SK-N-SH treated with all-trans-retinoic acid at 6 μM for 48 hours (cell line): ENCODE data around the gene ARMC2.

Source experiments
- ATAC-seq: fragments of 200-7000 bp; cut with Tn5 transposase; 3 replicates; pipeline ENCODE4 v1.9.1; 2020; ENCODE audit warnings: mild to moderate bottlenecking, moderate library complexity
- CSRNP3 ChIP-seq: fragments of 250-450 bp; sonication (Bioruptor Pico); IDR thresholded peaks from 2 replicates; pipeline ENCODE4 v1.5.1; 2021; ENCODE audit warnings: mild to moderate bottlenecking, moderate library complexity
- ESRRG ChIP-seq: fragments of 250-450 bp; sonication (Bioruptor Pico); IDR thresholded peaks from 2 replicates; pipeline ENCODE4 v1.6.1; 2021; ENCODE audit warnings: mild to moderate bottlenecking
- OSR1 ChIP-seq: fragments of 250-450 bp; sonication (Bioruptor Pico); IDR thresholded peaks from 2 replicates; pipeline ENCODE4 v1.8.0; 2022; ENCODE audit warnings: moderate library complexity, mild to moderate bottlenecking, inconsistent platforms
- RARB ChIP-seq: fragments of 250-450 bp; sonication (Bioruptor Pico); IDR thresholded peaks from 2 replicates; pipeline ENCODE4 v1.8.0; 2021; ENCODE audit warnings: mild to moderate bottlenecking, moderate library complexity
- TCF4 ChIP-seq: fragments of 250-450 bp; sonication (Bioruptor Pico); IDR thresholded peaks from 2 replicates; pipeline ENCODE4 v1.8.0; 2021; ENCODE audit warnings: mild to moderate bottlenecking, moderate library complexity, borderline replicate concordance
- TSHZ2 ChIP-seq: fragments of 250-450 bp; sonication (Bioruptor Pico); IDR thresholded peaks from 2 replicates; pipeline ENCODE4 v1.5.0; 2020; ENCODE audit warnings: mild to moderate bottlenecking, moderate library complexity
- ZFP3 ChIP-seq: fragments of 250-450 bp; sonication (Bioruptor Pico); IDR thresholded peaks from 2 replicates; pipeline ENCODE4 v1.5.0; 2020; ENCODE audit warnings: mild to moderate bottlenecking, moderate library complexity
- ZNF565 ChIP-seq: fragments of 450-650 bp; formaldehyde crosslinking; conservative IDR thresholded peaks from 2 replicates; pipeline ENCODE4 v1.5.0; 2020; ENCODE audit warnings: low read depth, mild to moderate bottlenecking, moderate library complexity
- ZNF70 ChIP-seq: fragments of 450-650 bp; formaldehyde crosslinking; IDR thresholded peaks from 2 replicates; pipeline ENCODE4 v1.5.0; 2020; ENCODE audit warnings: mild to moderate bottlenecking, moderate library complexity
- TF ChIP-seq, protein P1 (sequence below): fragments of 250-450 bp; sonication (Bioruptor Pico); IDR thresholded peaks from 2 replicates; pipeline ENCODE4 v1.8.0; 2020; ENCODE audit warnings: mild to moderate bottlenecking, moderate library complexity, borderline replicate concordance
- TF ChIP-seq, protein P2 (sequence below): fragments of 250-450 bp; sonication (Bioruptor Pico); IDR thresholded peaks from 2 replicates; pipeline ENCODE4 v1.5.1; 2020; ENCODE audit warnings: low read depth, mild to moderate bottlenecking, moderate library complexity

ARMC2 gene

DNA sequence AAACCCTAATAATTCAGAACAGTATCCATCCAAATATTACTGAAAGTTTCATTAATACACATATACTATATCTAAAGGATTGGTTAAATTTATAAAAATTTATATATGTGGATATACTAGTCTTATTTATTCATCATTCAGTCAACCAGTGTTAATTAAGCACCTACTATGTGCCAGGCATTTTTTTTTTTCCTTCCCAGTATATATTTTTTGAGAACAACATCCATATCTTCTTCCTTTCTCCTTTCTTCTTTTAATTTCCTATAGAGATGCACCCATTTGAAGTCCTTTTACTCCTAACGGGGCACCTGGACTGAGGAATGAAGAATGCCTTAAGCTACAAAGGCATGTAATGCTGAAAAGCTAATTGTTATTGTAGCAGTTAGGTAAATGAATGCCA is 173.6 kb downstream of the ARMC2 start (continued):
- TF ChIP-seq RARB (CRISPR knock-in tag): no peak

DNA sequence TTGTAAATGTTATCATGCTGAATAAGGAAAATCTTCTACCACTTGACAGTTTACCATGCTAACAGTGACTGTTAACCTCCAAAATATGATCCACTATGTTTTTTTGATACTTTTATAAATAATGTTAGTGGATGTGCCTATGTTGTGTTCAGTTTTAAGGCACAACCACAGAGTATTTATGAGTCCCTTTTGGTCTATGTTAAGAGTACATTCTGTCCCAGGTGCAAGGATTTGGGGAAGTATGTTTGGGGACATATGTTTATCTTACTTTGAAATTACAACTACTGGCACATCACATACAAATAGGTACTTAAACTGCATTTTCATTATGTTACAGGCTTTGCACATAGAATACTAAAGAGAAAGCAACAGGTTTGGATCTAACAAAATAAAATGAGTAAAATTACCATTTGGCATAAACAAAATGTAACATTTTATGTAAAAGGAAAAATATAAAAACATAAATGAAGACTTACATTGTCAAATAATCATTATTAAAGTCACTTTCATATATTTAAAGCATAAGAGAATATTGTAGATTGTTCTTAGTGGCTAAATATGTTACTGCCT is 175.2 kb downstream of the ARMC2 start:
- TF ChIP-seq ESRRG (CRISPR knock-in tag) (no peak), OSR1 (CRISPR knock-in tag) (no peak), TSHZ2 (no peak), ZNF565 (CRISPR knock-in tag) (no peak), RARB (CRISPR knock-in tag) (no peak), ZFP3 (CRISPR knock-in tag) (no peak), ZNF70 (CRISPR knock-in tag) (no peak), TCF4 (no peak), CSRNP3 (no peak)
- TF ChIP-seq, protein P1, sequence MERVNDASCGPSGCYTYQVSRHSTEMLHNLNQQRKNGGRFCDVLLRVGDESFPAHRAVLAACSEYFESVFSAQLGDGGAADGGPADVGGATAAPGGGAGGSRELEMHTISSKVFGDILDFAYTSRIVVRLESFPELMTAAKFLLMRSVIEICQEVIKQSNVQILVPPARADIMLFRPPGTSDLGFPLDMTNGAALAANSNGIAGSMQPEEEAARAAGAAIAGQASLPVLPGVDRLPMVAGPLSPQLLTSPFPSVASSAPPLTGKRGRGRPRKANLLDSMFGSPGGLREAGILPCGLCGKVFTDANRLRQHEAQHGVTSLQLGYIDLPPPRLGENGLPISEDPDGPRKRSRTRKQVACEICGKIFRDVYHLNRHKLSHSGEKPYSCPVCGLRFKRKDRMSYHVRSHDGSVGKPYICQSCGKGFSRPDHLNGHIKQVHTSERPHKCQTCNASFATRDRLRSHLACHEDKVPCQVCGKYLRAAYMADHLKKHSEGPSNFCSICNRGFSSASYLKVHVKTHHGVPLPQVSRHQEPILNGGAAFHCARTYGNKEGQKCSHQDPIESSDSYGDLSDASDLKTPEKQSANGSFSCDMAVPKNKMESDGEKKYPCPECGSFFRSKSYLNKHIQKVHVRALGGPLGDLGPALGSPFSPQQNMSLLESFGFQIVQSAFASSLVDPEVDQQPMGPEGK (CRISPR knock-in tag): no peak
- TF ChIP-seq, protein P2, sequence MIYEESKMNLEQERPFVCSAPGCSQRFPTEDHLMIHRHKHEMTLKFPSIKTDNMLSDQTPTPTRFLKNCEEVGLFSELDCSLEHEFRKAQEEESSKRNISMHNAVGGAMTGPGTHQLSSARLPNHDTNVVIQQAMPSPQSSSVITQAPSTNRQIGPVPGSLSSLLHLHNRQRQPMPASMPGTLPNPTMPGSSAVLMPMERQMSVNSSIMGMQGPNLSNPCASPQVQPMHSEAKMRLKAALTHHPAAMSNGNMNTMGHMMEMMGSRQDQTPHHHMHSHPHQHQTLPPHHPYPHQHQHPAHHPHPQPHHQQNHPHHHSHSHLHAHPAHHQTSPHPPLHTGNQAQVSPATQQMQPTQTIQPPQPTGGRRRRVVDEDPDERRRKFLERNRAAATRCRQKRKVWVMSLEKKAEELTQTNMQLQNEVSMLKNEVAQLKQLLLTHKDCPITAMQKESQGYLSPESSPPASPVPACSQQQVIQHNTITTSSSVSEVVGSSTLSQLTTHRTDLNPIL (CRISPR knock-in tag): no peak
- no peak for ATAC-seq
